Left renal cortex interstitium (tissue), 4 donors: ENCODE data around the gene CD8B. TPM values are rescaled to one million over a fixed set of nuclear protein-coding genes. Genes with fewer than 3 reads are reported as not detected.

Experiments used
- DNase-seq, 4 donors: peaks; one replicate each; pipeline ENCODE4 v3.0.0-alpha.2; 2013; ENCODE audit warnings: low read depth in 4 of 4, low spot score in 2 of 4, missing footprints in 1 of 4
- polyA plus RNA-seq, 4 donors: library from polyadenylated mRNA; unstranded; fragments of 120-200 nt; gene quantifications; one replicate each; pipeline ENCODE4 v1.2.1, GENCODE V29; 2013; ENCODE audit not compliant: insufficient read length in 4 of 4

Gene CD8B
- polyA plus RNA-seq, 4 donors, result 0.71 to 1.1 (median 0.85) TPM

DNA sequence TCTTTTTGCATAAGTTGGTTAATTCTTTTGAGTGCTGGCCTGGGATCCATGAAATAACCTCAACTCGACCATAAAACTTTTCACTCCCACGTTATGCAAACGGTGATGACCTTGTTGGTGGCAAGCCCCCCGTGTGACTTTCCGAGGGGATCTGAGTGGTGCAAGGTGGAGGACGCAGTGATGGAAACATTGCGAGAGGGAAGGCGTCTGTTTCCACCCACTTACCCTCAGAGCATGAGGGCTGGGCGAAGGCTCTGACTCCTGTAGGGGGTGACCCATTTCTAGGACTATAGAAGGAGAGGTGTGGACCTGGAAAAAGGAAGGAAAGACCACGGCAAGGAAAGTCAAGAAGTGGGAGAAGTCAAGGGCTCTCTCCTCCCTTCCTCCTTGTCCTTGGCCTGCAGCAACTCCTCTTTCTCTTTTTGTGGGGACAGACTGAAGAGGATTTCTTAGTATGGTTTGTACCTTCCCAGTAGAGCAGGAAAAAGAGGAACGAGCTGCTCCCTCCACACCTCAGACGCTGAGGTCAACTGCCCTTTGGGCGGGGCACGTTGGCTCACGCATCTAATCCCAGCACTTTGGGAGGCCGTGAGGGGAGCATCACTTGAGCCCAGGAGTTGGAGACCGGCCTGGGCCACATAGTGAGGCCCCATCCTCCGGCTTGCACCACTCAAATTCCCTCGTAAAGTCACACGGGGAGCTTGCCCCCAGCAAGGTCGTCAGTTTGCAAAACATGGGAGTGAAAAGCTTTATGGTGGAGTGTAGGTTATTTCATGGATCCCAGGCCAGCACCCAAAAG, 55.4 kb downstream of the CD8B start:
- no peak for DNase-seq

DNA sequence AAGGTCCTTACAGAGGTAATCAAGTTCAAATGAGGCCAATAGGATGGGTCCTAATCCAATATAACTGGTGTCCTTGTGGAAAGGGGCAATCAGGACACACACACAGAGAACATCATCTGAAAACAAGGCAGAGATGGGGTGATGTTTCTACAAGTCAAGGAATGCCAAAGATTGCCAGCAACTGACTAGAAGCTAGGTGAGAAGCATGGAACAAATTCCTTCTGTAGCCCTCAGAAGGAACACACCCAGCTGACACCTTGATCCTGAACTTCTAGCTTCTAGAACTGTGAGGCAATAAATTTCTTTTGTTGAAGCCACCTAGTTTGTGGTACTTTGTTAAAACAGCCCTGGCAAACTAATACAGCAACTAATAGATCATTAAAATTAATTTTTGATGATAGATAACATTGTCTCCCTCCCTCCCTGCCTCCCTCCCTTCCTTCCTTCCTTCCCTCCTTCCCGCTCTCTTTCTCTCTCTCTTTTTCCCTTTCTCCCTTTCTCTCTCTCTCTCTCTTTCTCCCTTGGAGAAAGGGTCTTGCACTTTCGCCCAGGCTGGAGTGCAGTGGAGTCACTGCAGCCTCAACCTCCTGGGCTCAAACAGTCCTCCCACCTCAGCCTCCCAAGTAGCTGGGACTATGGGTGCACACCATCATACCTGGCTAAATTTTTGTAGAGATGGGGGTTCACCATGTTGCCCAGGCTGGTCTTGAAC, 60.7 kb downstream of the CD8B start:
- DNase-seq, result no peak

DNA sequence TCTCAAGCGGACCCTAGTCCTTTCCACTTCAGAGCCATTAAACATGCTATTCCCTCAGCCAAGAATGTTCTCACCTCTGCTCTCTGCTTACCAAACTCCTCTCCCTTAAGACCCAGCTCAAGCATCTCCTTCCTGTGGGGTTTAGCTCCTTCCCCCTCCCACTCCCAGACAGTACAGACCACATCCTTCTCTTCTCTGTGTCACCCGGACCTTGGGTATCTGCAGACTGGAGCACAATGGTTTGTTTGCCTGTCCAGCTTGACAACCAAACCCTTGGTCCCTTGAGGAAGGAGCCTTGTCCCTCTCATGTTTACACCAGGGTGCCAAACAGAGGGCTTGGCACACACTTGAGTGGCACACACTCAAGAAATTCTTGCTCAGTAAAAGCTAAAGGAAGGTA, 66.8 kb downstream of the CD8B start:
- DNase-seq, result no peak

DNA sequence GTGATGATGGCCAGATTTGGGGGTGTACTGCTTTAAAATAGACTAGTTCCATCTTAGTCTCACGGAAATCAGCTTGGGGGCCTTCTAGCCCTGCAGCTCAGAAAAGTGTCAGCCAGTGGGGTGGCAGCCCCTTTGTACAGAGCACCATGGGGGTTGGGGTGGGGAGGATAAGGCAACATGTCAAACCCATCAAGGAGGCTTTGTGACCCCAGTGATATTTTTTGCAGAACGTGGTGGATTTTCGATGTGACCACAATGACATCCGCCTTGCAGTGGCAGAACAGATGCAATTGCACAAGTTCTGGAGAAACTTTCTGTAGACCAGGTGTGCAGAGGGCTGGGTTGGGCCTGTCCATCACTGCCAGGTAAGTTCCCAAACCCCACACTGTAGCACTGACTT, 67.9 kb downstream of the CD8B start:
- DNase-seq, result no peak

DNA sequence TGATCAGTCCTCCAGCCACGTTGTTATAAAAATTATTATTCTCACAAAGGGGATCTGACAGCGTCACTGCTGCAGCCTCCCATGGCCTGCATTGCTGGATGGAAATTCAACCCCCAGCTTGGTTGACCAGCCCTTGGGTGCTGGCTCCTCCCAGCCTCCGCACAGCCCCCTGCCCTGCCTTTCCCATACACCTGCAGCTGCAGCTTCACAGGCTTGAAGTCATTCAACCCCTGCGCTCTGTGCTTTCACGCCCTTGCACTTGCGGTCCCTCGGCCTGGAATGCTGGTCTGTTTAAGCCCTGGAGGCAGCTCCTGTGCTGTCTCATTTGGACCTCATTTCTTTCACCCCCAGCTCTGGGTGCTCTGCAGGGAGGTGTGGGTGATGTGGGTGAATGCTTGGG, 70.1 kb downstream of the CD8B start:
- no peak for DNase-seq

DNA sequence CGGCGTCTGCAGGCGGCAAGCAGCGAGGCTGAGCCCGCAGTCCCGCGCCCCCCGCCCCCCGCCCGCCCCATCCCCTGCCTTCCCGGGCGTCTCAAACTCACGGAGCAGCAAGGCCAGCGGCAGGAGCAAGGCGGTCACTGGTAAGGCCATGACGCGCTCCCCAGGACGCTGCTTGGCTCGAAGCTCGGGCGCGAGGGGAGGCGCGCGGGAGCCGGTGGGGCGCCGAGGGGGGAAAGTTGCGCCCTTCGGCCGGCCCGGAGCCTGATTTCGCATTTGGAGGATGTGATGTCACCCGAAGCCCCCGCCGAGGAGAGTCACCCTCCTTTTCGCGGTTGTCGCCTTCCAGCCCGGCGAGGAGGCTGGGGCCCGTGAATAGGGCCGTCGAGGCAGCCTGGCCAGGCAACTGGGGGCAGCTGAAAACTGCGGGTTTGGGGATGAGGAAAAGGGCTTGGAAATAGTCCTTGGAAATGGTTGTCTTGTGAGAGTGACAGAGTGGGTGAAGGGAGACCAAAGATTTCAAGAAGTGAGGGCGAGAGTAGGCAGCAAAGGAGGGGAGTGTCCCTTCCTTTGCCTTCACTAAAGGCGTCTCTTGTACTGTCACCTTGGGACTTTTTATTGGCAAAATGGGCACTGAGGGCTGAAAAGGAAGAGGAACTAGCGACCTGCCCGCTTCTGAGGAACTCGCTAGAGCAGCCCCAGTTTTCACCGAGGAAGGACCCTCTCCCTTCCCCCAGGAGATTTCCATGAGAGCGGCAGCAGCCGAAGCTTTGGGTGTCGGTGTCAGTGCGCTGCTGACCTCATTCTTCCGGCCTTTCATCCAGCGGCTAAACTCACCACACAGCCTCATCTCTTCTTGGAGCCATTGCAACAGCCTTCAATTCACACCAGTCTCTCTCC, 70.8 kb downstream of the CD8B start, which contains the start of gene CD8A:
Gene CD8A (minus strand): TSS at position 238 of the 897 bp plus-strand sequence. CDS start 88 bp downstream, at position 150.
- DNase-seq, result no peak

DNA sequence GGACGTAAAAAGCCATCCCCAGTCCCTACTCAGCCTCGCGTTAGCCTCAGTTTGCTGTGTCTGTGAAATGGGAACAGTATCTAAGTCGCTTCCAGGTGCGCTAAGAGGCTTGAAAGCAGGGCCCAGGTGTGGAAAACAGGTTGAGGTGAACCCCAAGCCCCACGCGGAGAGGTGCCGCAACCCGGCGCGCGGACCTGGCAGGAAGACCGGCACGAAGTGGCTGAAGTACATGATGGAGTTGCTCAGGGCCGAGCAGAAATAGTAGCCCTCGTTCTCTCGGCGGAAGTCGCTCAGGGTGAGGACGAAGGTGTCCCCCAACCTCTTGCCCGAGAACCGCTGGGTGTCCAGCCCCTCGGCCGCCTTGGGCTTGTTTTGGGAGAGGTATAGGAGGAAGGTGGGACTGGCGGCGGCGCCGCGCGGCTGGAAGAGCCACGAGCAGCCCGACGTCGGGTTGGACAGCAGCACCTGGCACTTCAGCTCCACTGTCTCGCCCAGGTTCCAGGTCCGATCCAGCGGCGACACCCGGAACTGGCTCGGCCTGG, 71.5 kb downstream of the CD8B start:
- no peak for DNase-seq

DNA sequence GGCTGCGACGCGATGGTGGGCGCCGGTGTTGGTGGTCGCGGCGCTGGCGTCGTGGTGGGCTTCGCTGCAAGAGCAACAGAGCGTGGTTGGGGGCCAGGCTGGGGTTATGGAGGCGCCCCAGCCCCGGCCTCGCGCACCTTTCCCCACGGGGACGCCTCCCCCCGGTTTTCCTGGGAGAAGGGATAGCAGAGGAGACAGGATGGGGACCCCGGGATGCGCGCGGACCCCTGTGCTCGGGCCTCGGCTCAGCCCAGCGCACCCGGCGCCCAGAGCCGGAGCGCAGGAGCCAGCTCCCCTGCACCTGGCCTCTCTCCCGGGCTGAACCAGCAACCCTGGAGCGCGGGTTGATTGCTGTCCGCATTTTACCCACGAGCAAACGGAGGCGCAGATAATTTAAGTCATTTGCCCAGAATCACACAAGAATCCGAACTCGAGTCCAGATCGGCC, 72.0 kb downstream of the CD8B start:
- no peak for DNase-seq

DNA sequence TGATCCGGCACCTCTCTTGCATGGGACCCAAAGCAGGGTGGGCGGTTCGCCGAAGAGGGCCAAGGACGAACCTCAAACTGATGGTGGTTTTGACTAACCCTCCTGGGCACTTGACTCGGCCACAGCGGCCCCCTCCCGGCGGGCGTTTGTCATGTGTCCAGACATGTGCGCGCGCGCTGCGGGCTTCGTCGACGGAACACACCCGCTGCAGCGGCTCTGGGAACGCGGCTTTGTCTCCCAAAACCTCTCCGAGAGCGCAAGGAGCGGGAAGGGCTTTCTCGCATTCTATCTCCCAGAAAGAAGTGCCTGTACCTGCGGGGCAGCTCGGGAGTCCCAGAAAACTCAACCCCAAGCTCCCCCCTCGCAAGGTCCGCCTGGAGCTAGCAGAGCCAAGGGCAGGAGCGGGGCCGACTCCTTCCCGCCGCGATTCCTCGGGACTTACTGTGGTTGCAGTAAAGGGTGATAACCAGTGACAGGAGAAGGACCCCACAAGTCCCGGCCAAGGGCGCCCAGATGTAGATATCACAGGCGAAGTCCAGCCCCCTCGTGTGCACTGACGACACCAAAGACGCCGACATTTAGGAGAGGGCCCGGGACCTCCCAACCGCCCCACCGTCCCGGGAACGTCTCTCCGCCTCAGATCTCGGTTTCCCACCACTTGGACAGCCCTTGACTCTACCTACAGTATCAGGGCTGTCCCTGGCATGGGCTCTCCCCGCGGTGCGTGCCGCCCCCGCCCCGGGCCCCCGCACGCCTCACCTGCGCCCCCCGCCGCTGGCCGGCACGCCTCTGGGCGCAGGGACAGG, 72.6 kb downstream of the CD8B start:
- no peak for DNase-seq

DNA sequence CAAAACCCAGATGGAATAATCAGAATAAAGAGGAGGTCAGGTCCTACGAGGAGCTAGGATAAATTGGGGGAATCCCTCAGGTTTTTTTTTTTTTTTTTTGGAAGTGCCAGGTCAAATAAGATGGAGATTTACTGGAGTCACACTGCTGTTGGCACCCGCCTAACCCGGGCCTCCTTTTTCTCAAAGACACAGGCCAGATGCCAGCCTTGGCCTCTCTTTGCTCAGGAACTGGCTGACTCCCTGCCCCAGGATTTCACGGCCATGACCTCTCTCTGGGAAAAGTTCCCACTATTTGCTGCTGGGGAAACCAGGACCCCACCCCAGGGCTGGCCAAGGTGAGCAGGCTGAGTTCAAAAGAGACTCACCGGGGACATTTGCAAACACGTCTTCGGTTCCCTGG, 73.5 kb downstream of the CD8B start:
- no peak for DNase-seq

DNA sequence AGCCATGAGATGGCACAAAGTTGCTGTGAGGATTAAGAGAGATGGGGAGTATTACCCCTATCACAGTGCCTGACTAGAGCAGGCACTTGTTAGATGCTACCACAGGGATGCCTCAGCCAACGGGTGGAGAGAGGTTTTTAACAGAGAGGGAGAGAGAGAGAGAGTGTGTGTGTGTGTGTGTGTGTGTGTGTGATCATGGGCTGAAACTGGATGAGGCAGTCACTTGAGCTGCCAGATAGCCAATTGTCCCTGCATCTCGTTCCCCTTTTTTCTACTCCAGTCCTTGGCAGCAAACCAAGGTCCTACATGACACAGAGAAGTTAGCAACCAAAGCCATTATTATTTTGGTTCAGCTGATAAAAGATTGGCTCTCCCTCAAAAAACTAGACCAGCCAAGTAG, 74.0 kb downstream of the CD8B start:
- DNase-seq, result no peak

DNA sequence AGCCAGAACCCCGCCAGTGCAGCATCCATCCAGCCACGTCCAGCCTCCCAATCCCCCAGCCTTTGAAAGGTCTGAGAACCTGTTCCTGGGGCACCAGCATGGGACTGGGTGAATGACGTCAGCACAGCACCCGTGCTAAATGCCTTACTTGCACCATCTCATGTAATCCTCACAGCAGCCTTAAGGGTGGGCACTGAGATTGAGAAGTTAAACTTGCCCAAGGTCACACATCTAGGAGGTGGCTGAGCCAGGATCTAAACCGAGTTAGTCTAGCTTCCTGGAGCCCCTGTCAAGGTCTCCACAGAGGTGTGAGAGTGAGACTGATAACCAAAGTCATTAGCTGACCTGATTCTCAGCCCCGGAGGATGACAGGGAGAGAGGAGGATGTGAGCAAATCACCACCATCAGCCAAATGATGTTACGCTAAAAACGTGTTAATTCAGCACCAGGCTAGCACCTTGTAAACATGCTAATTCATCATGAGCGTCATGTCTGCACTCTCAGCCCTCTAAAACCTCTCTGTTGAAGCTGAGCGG, 75.6 kb downstream of the CD8B start:
- no peak for DNase-seq

DNA sequence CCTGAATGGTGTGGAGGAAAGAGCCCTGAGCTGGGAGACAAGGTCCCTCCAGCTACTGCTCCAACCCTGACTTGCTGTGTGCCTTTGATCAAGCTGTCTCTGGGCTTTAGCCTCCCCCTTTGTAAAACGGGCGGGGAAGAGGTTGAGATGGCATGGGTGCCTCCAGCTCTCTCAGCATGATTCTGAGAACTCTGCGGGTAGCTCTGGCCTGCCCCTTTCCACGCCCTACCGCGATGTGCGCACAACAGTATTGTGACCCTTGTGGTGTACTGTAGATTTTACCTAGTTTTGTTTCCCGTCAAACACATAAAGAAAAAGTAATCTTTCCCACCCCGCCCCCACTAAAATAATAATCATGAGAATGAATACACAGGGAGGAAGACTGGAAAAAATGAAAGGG, 76.2 kb downstream of the CD8B start:
- DNase-seq, result no peak

DNA sequence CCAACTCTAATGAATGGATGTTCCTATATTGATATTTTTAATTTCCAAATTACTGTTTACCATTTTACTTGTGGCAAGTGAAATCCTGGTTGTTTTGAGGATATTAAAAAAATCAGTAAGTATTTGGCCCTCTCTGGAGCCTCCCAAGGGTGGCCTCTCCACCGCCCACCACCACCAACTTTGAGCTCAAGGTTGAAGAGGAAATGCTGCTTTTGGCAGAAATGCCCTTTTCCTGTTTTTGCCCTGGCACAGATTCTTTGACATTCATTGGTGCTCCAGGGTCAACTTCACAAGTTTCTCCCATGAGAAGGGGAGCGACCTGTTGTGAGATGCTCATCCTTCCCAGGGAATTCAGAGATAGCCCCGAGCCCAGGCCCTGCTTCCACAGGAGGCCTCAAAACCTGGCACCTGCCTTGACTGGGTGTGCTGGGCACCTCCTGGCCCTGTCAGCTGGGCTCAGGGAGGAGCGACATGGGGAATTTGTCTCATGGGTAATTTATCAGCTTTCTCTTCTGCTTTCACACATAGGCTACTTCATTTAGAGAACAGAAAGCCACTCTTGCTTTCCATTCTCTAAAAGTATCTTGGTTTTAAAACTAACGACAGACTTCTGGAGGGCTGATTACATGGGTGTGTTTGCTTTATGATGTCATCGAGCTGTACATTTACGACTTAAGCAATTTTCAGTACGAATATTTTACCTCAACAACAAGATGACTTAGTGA, 77.9 kb downstream of the CD8B start:
- DNase-seq, result no peak

DNA sequence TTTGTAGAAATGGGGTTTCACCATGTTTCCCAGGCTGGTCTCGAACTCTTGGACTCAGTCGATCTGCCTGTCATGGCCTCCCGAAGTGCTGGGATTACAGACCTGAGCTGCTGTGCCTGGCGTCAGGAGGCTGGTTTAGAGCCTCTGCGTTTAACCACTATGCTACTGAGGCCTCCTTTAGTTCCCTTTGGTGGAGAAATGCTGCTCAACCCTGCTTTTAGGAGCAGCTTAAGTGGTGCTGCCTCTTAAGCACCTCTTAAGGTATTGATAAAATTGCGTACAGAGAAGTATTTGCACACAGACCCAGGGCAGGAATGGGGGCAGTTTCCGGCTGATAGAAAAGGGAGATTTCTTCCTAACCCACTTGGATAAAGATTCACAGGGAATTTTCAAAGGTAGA, 78.9 kb downstream of the CD8B start:
- no peak for DNase-seq

DNA sequence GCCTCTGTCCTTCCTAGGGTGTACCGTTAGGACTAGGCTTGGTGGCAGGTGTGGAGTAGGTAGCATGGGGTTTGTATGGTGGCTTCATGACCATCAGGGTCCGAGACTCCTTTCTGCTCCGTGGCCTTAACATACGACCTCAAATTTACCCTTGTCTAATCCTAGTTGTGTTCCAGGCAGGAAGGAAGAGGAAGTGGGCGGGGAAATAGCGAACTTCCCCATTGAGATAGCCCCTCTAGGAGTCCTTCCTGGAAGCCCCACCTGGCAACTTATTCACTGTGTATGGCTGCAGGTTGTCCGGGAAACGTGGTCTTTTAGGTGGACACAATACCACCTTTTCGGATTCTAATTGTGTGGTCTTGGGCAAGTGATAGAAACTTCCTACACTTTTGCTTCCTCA, 80.3 kb downstream of the CD8B start:
- no peak for DNase-seq

DNA sequence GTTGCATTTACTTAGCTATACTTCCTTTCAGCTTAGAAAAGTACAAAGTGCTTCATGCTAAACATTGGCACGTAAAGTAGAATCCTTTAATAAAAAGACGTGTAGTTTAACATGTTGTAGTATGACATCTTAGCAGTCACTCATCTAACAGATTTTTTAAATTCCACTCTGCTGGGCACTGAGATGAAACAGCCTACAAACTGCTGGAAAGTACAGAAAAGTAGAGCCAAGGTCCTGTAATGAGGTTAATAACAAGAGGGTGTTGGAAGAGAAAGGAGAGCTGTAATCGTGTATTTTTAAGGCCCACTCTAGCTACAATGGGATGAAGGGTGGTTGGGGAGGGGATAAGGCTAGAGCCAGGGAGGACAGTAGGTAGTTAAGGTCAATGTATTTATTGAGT, 81.7 kb downstream of the CD8B start:
- no peak for DNase-seq

DNA sequence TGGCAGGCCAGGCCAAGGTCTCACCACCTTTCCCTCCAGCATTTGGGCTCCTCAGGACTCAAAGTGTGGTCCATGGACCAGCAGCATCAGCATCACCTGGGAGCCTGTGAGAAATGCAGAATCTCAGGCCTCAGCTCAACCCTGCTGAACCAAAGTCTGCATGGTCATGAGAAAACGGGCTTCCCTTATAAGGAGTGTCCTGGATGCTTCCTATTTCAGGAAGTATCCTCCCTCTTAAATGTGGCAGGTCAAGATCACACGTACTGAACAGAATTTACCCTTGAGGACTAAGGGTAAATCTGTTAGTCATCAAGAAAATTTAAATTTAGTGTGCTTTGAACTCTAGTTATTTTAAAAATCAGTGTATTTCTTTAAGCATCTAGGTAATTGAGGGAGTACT, 82.7 kb downstream of the CD8B start:
- DNase-seq, result no peak

DNA sequence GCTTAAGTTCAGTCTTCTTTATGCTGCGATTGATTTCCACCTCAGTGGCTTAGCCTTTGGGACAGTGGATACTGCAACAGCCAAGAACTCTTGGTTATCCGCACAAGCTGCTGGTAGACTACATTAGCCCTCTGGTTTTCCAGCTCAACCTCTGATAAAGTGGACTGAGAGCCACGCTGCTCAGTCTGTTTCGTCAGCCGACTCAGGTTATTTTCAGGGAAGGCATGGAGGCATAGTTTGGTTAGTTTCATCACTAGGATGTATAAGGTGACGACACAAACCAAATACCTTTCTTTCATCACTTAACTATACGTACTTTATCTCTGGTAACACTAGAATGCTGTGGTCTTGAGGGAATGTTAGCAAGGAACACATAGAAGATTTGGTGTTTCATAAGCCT, 85.2 kb downstream of the CD8B start:
- no peak for DNase-seq
